Cerebellar nuclear complex (tissue), 1 donor: ENCODE measurements around the gene ALDH1A3.

Experiments
- DNase-seq, 2 experiments: peaks; one replicate each; lab custom pipeline; 2025; lab: John Stamatoyannopoulos, UW

The ALDH1A3 gene

GRCh38 chr15:100859970-100860828 is 19.4 kb upstream of the ALDH1A3 start:
- no peak for DNase-seq

DNA sequence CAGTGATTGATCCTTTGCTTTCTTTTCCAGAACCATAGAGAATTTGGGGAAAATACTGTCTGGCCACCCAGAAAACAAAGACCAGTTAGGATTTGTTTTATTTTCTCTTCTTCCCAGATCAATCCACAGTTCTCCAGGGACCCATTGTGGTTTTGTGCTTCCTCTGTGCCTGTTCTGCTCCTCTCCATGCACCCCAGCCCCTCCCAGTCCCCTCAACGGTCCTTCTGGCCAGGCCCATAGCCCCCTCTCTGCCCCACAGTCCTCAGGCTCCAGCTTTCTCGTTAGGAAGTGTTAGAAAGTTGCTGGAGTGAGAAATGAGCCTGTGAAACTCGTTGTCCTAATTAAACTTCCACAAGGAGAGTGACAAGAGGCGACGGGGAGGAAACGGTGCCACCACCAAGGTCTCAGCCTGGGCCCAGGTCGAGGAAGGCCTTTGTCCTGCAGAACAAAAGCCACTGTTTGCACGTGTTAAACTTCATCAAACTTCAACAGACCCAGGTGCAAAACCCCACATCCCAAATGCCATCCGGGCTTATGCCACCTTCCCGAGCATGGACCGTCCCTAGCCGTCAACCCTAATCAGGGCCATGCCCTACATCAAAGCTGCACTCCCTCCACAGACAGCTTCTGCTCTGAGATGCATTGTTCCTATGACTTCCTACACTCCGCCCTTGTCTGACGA is 18.7 kb upstream of the ALDH1A3 start:
- no peak for DNase-seq

DNA sequence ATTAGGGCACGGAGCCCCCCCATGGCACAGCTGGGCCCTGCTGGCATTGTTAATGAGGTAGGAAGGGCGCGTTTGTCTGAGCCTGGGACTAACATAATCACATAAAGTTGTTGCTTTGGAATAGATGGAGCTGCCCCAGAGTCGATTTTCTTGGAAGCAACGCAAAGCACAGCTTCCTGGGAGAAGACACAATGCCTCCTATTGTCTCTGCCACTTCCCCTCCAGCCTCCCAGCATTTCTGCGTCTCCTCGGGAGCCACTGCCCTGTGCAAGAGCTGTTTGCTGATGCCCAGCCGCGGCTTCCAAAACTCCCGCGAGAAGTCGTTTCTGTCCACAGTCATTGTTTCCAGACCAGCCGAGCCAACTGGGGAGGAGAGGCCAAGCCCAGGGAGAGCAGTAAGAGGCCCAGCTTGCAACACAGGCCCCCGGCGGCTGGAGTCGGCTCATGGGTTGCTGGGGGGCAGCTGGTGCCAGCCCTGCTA is 18.1 kb upstream of the ALDH1A3 start:
- no peak for DNase-seq

GRCh38 chr15:100862162-100862561 is 17.5 kb upstream of the ALDH1A3 start:
- no peak for DNase-seq

DNA sequence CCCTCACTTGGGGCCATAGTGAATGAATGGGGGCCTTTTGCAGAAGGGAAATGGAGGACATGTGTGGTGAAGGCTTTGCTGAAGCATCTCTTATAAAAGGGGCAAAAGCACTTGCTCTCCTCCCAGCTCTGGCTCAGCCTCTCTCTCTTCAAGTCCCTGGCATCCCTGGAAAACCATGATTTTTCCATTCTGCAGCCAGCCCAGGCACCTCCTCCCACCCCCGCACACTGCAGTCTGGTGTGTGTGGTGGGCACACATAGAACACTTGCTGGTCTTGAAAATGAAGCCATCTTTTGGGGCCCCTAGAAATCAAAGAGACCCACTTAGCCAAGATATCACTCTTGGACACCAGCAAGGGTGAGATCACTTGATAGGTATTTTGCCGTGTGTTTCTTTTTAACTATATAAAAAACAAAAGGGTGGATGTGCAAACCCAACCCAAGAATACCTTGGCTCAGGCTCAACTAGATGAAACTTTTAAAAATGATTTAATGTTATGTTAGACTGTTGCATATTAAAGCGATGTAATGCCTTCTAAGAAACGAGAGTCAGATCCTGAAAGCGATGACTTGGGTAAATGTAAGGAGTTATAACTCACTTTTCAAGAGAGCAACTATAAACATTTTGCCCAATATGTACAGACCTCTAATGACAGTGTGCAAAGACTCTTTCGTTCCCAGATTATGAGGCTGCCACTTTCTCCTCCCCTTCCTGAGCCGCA is 16.4 kb upstream of the ALDH1A3 start:
- DNase-seq: no peak

DNA sequence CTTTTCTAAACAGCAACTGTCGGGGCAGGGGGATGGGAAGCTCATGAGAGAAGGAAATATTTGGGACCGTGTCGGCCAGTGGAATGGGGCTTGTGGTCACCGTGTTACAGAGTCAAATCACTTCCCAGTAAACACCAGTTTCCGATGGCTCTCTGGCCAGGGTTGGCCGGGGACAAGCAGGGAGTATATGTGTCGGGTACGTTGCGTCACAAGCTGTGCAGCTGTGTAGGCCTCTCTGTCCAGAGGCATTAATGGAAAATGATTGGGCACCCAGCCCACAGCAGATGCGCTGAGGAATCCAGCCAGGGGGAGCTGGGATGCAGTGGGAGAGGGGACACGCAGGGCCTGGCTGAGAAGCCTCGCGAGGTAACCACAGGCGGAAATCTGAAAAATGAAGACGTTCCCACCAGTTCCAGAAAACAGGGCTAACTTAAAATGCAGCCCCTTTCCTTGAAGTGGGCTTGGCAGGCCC is 15.8 kb upstream of the ALDH1A3 start:
- DNase-seq: no peak

DNA sequence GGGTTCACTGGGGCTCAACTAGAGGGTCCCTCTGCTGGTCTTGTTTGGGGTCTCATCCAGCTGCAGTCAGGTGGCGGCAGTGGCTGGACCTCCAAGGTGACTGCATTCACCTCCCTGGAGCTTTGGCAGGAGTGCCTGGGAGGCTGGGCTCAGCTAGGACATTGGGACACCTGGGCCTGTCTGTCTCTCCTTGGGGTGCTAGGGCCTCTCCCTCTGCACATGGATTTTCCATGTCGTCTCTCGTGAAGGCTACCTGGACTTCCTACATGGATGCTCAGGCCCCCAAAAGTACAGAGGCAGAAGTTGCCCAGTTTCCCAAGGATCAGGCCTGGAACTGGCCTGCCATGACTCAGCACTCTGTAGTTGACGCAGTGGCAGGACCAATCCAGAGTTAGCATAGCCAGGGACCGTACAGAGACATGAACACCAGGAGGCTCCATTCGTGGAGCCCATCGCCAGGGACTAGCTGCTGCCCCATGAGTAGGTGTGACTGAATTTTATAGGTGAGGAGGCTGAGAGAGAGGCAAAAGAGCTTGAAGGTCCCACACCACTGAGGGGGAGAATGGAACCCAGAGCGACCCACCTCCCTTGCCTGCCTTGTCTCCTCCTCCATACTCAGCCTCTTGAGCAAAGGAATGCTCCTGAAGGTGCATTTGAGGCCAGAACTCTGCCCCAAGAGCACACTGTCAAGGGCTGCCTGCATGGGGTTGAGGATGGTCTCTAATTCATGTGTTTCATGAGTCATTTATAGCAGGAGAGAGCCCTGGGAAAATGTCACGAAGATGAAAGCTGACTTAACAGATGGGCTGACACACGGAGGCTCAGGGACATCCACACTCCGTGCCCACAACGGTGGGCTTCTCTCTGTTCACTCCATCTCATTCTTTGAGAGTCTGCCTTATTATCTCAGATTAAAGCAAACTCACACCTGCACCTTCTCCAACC is 13.0 kb upstream of the ALDH1A3 start:
- no peak for DNase-seq

- no peak for DNase-seq
These were observed 12.2 kb upstream of the ALDH1A3 start for GRCh38 chr15:100867433-100867832.

GRCh38 chr15:100869151-100869999 is 10.3 kb upstream of the ALDH1A3 start:
- no peak for DNase-seq

DNA sequence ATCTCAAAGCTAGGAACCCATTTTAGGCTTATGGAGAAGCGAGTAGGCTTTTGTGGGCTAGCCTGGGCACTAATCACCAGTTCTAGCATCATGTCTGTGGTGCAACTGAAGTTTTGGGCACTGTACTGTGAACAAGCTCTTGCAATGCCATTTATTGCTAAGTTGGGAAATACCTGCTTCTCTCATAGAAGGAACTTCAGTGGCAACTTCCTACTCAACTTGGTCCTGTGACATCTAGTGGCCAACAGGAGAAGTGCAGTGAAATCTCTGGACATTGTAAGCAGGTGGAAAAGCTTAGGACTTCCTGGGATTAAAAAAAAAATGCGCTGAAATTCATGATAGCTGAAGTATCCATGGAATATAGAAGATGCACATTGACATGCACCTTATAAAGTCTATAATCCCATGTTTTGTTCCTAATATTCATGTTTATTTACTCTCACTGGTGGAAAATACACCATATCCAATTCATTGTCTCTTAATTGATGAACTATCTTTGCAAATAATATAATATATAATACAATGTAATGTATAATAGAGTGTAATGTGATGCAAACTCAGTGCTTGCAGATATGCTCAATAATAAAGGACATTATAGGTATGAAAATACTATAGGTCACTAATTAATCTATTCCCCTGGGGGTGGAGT is 6.5 kb upstream of the ALDH1A3 start:
- peak in 1 of 2 experiments; percentile 51 for DNase-seq

DNA sequence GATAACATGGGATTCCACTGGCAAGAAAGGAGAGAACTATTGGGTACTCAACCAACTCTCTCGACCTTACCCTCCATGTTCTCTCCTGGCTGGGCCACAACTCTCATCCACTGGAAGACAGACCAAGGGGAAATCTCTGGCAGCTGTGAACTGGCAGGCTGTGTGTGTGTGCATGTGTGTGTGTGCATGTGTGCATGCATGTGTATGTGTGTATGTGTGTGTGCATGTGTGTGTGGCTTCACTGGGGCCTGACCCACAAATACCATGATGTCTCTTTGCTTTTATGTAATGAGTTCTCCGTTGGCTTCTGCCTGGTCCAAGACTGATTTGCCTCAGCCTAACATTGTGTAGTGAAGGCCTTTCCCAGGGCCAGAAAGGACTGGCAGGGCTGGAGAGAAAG is 4.1 kb upstream of the ALDH1A3 start:
- DNase-seq: no peak

- no peak for DNase-seq
These were observed 3.7 kb upstream of the ALDH1A3 start for GRCh38 chr15:100875976-100876375.

DNA sequence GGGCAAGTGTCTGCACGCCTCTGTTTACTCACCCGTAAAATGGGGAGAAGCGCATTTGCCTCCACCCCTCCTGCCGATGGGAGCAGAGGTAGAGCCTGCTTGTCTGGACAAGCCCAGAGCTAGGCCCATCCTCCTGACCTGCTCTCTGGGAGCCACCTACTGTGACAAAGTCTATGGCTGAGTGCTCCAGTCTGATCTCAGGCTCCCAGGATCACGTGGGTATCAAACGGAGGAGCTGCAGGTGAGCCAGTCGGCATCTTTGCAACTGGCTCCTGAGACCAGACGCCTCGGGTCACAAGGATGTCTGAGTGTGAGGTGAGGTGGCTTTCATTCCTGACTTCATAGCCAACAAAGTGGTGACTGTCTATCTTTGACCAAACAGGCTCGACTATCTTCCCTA is 2.1 kb upstream of the ALDH1A3 start:
- no peak for DNase-seq

DNA sequence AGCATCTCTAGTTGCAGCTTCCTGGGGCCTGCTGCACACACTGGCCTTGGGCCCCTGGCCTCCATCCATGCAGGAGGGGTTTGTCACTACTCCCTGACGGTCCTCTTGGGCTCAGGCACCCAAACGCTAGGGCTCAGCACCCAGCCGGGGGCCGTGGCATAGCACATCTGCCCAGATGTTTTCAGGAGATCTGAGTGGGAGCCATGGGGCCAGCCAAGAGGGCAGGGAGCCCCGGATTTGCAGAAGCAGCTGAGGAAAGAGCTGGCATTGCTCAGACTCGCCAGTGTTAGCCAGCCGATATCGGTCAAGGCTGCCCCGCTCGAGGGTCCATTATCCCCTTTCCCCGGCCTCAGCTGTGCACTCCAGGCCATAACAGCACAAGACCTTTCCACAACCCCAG is 1.5 kb upstream of the ALDH1A3 start:
- no peak for DNase-seq

DNA sequence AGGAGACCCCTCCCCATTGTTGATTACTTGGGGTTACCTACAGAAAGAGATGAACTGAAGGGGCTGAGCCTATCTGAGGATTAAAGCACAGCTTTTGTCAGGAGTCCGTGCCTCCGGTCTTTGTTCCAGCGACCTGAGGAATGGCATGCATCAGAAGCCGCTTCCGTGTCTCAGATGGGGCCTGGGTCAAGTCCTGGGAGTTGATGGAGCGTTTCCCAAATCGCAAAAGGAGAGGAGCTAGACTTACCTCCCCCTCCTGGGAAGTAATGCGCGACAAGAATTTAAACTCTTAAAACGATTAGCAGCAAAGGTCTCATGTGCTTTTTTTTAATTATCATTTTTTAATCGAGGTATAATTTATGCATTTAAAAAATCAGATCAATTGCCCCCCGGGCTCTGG is 983 bp upstream of the ALDH1A3 start:
- DNase-seq: no peak

- DNase-seq: no peak
These were observed 569 bp upstream of the ALDH1A3 start for GRCh38 chr15:100879061-100879463.

GRCh38 chr15:100880139-100880896 is 687 bp downstream of the ALDH1A3 start:
- DNase-seq: no peak

DNA sequence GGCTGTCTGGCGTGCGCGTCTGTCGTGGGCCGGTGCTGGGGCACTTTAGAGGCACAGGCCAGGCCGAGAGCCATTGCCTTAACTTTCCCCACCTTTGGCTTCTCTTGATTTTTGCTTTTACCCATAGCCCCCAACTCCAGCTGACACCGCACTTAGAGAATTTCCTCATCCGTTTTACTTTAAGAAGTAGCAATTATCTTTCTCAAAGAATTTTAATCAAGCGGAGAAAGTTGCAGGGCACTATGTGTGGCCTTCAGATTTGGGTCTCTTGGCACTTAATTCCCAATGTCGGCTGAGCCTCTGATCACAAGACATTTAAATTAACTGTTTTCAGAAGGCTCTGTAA is 1.2 kb downstream of the ALDH1A3 start:
- no peak for DNase-seq
